AG04449 (cell line): ENCODE measurements around the gene COMMD10.

Experiments
- CTCF ChIA-PET: fragments of 350-600 bp; formaldehyde crosslinking; extraction: SDS; loops from one replicate; lab custom pipeline; 2021; ENCODE audit warnings: antibody characterized with exemption; lab: Yijun Ruan, JAX
- POLR2A ChIA-PET: fragments of 400-600, 350-600 bp; formaldehyde crosslinking; extraction: SDS; loops from one replicate; lab custom pipeline; 2020; ENCODE audit warnings: antibody characterized with exemption, inconsistent platforms; lab: Yijun Ruan, JAX
- DNase-seq: peaks from one replicate; pipeline ENCODE4 v3.0.0-alpha.2; 2010; ENCODE audit warnings: low read depth, low spot score
- H3K4me3 ChIP-seq: 2 replicates; pipeline ENCODE4 v1.5.1; 2011; ENCODE audit warnings: low read depth, mild to moderate bottlenecking, control low read depth, low read length
- CTCF ChIP-seq: IDR thresholded peaks from one replicate; pipeline ENCODE4 v1.5.1; 2011; ENCODE audit warnings: mild to moderate bottlenecking, moderate library complexity, low read length, control low read depth, inconsistent platforms; ENCODE audit not compliant: insufficient read depth; ENCODE audit errors: missing control alignments

The COMMD10 gene

GRCh38 chr5:116292321-116292720 lies 207.5 kb downstream of the COMMD10 start:
- POLR2A ChIA-PET, result no interaction called here
- H3K4me3 ChIP-seq, result no peak overlapping the region
- TF ChIP-seq CTCF, result no peak
- DNase-seq, result no peak
- CTCF ChIA-PET, result no interaction called here

- ChIA-PET POLR2A (no interaction called here), CTCF (no interaction called here)
- TF ChIP-seq CTCF, result no peak
- H3K4me3 ChIP-seq, result no peak overlapping the region
- no peak for DNase-seq
Measured at GRCh38 chr5:116296335-116297072, 211.7 kb downstream of the COMMD10 start.

- no peak overlapping the region for H3K4me3 ChIP-seq
- ChIA-PET POLR2A (no interaction called here), CTCF (no interaction called here)
- no peak for TF ChIP-seq CTCF
- no peak for DNase-seq
Measured at GRCh38 chr5:116297296-116297814, 212.5 kb downstream of the COMMD10 start.

DNA sequence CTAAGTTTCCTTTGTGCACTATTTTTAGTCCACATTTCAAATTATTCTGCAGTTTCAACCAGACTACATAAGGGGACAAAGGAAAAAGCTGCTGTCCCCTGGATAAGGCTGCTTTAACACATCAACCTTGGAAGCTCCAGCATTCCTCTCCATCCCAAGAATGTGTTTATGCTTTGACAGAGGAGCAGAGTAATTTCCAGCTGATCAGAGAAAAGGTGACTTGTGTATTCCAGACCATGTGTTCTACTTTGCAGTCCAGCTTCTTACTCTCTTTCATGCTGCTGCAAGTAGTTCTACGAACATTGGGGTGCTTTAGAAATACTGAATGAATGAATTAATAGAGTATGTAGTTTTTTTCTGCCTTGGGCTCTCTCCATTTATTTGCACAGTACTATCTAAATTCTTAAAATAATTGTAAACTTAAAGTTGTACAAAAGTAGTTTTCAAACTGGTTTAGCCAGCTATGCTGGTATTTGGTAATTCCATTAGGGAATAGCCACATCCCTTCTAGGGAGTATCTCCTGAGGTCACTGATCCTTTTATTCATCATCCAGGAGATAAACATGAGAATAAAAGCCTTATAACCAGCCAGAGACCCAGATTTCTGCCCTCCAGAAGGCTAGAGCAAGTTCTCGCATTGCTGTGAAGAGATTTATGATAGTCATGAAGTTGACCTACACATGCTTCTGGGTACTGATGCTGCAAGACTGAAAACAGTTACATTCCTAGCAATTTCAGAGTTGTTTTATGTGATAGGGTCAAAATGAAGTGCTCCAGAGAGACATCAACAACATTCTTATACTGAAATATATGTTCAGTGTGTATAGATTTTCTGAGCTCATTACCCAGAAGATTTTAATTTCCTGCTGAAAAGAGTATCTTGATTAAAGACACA lies 215.2 kb downstream of the COMMD10 start:
- no peak overlapping the region for H3K4me3 ChIP-seq
- TF ChIP-seq CTCF, result no peak
- ChIA-PET POLR2A (no interaction called here), CTCF (no interaction called here)
- peak; percentile 59 for DNase-seq

DNA sequence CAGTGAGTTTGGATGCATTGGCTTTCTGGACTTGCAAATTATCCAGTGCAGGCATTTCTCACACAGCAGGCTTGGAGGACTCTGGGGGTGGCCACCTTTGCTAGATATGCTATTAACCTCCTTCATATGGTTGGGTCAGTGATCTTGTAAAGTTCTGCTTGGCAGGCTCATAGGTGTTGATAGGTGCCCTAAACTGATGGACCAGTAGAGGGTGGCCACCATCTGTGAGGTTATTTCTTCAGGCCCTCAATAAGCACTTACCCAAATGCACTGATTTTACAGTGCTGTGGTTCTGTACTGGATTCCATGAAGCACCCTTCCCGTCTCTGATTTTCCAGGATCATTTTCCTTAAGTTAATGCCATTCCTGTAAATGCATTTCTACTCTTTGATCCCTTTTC lies 216.3 kb downstream of the COMMD10 start:
- no peak for TF ChIP-seq CTCF
- CTCF ChIA-PET, result no interaction called here

GRCh38 chr5:116303340-116303739 lies 218.5 kb downstream of the COMMD10 start:
- CTCF ChIA-PET, result no interaction called here
- POLR2A ChIA-PET, result no interaction called here
- no peak overlapping the region for H3K4me3 ChIP-seq
- TF ChIP-seq CTCF, result no peak
- no peak for DNase-seq

More for the DNA sequence above, 216.3 kb downstream of the COMMD10 start:
- POLR2A ChIA-PET, result no interaction called here
- H3K4me3 ChIP-seq, result no peak overlapping the region
- DNase-seq, result no peak
